Thymus (tissue), 11 donors: ENCODE data around the gene EML1. TPM values are rescaled to one million over a fixed set of nuclear protein-coding genes. Genes with fewer than 3 reads are reported as not detected.

Experiments used
- DNase-seq, 9 donors: peaks; one replicate each; pipeline ENCODE4 v3.0.0-alpha.2; 2013; ENCODE audit warnings: low spot score in 9 of 9, low read depth in 6 of 9, missing footprints in 1 of 9
- H3K27ac ChIP-seq, 2 donors: one replicate each; pipeline ENCODE4 v1.5.1; 2013; ENCODE audit warnings: control low read depth in 1 of 2, low read depth in 1 of 2, low read length in 1 of 2, mild to moderate bottlenecking in 1 of 2, moderate library complexity in 1 of 2
- H3K27me3 ChIP-seq, 2 donors: one replicate each; pipeline ENCODE4 v1.5.1; 2013; ENCODE audit warnings: low read length in 1 of 2; ENCODE audit not compliant: control insufficient read depth in 2 of 2, insufficient read depth in 1 of 2
- H3K36me3 ChIP-seq, 2 donors: one replicate each; pipeline ENCODE4 v1.5.1; 2013; ENCODE audit warnings: low read length in 1 of 2, mild to moderate bottlenecking in 1 of 2, moderate library complexity in 1 of 2; ENCODE audit not compliant: control insufficient read depth in 2 of 2, insufficient read depth in 2 of 2
- H3K4me1 ChIP-seq, 2 donors: one replicate each; pipeline ENCODE4 v1.5.1; 2013; ENCODE audit warnings: low read length in 2 of 2; ENCODE audit not compliant: control insufficient read depth in 2 of 2, insufficient read depth in 2 of 2
- H3K4me3 ChIP-seq, 2 donors: one replicate each; pipeline ENCODE4 v1.5.1; 2013; ENCODE audit warnings: low read length in 2 of 2, control low read depth in 1 of 2, mild to moderate bottlenecking in 1 of 2
- H3K9me3 ChIP-seq, 2 donors: one replicate each; pipeline ENCODE4 v1.5.1; 2013; ENCODE audit warnings: low read length in 1 of 2, mild to moderate bottlenecking in 1 of 2; ENCODE audit not compliant: control insufficient read depth in 2 of 2, insufficient read depth in 1 of 2
- WGBS: extraction: QIAGEN DNeasy Blood & Tissue Kit; methylation state at CpG from one replicate; pipeline ENCODE4 v1.1.7; 2013; 5-methylcytosine and 5-hydroxymethylcytosine counted together
- polyA plus RNA-seq: library from polyadenylated mRNA; stranded (reverse); fragments of 200-250 nt; gene quantifications from one replicate; pipeline ENCODE4 v1.2.3, GENCODE V29; 2013
- total RNA-seq: library from RNA; stranded (reverse); fragments of 120-200 nt; gene quantifications from one replicate; pipeline ENCODE4 v1.2.4, GENCODE V29; 2013
- donor health status: healthy.

EML1 gene
- total and polyA plus RNA-seq, 2 donors: 1.7 to 2.7 TPM

- Histone ChIP-seq H3K4me1 (peaks cover 0 to 4% of the 10 kb centered on the region in 2 donors), H3K36me3 (no peaks in the 10 kb centered on the region), H3K4me3 (no peak overlapping the region), H3K27me3 (peaks cover 7 to 53% of the 10 kb centered on the region in 2 donors), H3K9me3 (no peaks in the 10 kb centered on the region), H3K27ac (no peak overlapping the region)
- no peak for DNase-seq
- WGBS: 91% methylated on average over 23 of the region's 23 CpGs
Measured at GRCh38 chr14:99749763-99750715, 43.2 kb upstream of the EML1 start.

- H3K27me3 ChIP-seq: peaks cover 7 to 58% of the 10 kb centered on the region in 2 donors
- peaks cover 0 to 4% of the 10 kb centered on the region in 2 donors for H3K4me1 ChIP-seq
- WGBS: 95% methylated on average over 11 of the region's 11 CpGs
- no peak overlapping the region for H3K27ac ChIP-seq
- no peaks in the 10 kb centered on the region for H3K36me3 ChIP-seq
- no peaks in the 10 kb centered on the region for H3K9me3 ChIP-seq
- H3K4me3 ChIP-seq: no peak overlapping the region
- DNase-seq: no peak
Measured at GRCh38 chr14:99750746-99751450, 42.3 kb upstream of the EML1 start.

DNA sequence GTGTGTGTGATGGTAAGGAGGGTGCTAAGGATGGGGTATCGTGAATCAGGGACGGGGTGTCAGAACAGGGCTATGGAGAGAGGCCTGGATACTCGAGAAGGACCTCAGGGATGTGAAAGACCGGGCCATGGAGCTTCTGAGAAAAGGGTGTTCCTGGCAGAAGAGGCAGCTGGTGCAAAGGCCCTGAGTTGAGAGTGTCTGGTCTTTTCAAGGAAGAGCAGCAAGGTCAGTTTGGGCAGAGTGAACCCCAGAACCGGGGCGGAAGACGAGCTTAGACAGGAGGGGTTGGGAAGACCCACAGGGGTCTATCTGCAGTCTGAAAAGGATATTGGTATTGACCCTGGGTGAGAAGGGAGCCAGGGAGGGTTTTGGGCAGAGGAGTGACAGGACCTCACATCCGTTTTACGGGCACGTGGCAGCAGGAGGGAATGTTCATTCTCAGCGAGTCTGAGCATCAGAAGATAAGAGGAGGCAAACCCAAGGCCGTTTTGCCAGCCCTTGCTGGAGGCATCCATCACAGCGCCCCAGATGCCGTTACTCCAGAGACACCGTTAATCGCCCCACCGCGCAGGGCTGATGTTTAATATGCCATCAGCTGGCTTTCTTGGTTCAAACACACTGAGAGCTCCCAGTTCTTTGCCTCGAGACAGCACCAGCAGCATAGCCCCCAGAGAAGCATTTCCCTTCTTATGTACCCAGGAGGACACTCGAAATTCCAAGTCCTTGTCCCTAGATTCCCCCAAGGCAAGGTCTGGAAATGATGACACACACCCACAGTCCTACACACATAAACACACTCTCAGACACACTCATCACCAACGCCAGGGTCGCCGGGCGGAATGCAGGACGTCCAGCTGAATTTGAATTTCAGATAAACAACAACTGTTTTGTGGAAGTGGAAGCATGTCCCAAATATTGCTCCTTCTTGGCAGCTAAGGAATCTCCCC, 41.4 kb upstream of the EML1 start:
- no peak for DNase-seq
- no peak overlapping the region for H3K27ac ChIP-seq
- peaks cover 0 to 4% of the 10 kb centered on the region in 2 donors for H3K4me1 ChIP-seq
- peaks cover 7 to 52% of the 10 kb centered on the region in 2 donors for H3K27me3 ChIP-seq
- no peak overlapping the region for H3K4me3 ChIP-seq
- WGBS: 35% methylated on average over 25 of the region's 25 CpGs
- no peaks in the 10 kb centered on the region for H3K9me3 ChIP-seq
- no peaks in the 10 kb centered on the region for H3K36me3 ChIP-seq

GRCh38 chr14:99752486-99753121, 40.6 kb upstream of the EML1 start:
- Histone ChIP-seq H3K4me3 (no peak overlapping the region), H3K27ac (no peak overlapping the region), H3K36me3 (no peaks in the 10 kb centered on the region), H3K9me3 (no peaks in the 10 kb centered on the region), H3K4me1 (peaks cover 0 to 4% of the 10 kb centered on the region in 2 donors), H3K27me3 (peaks cover 7 to 52% of the 10 kb centered on the region in 2 donors)
- no peak for DNase-seq
- 7% methylated on average over 9 of the region's 9 CpGs for WGBS

GRCh38 chr14:99753225-99754140, 39.7 kb upstream of the EML1 start:
- no peak for DNase-seq
- Histone ChIP-seq H3K4me3 (no peak overlapping the region), H3K4me1 (peaks cover 0 to 4% of the 10 kb centered on the region in 2 donors), H3K36me3 (no peaks in the 10 kb centered on the region), H3K27me3 (peaks cover 7 to 49% of the 10 kb centered on the region in 2 donors), H3K9me3 (no peaks in the 10 kb centered on the region), H3K27ac (no peak overlapping the region)
- 28% methylated on average over 16 of the region's 16 CpGs for WGBS

GRCh38 chr14:99754141-99755067, 38.8 kb upstream of the EML1 start:
- Histone ChIP-seq H3K4me3 (no peak overlapping the region), H3K27me3 (peaks cover 7 to 49% of the 10 kb centered on the region in 2 donors), H3K4me1 (peaks cover 0 to 4% of the 10 kb centered on the region in 2 donors), H3K27ac (no peak overlapping the region), H3K9me3 (no peaks in the 10 kb centered on the region), H3K36me3 (no peaks in the 10 kb centered on the region)
- no peak for DNase-seq
- WGBS: 91% methylated on average over 24 of the region's 24 CpGs

- no peaks in the 10 kb centered on the region for H3K36me3 ChIP-seq
- H3K27me3 ChIP-seq: peaks cover 7 to 49% of the 10 kb centered on the region in 2 donors
- H3K27ac ChIP-seq: no peak overlapping the region
- no peaks in the 10 kb centered on the region for H3K9me3 ChIP-seq
- H3K4me3 ChIP-seq: no peak overlapping the region
- H3K4me1 ChIP-seq: peaks cover 0 to 4% of the 10 kb centered on the region in 2 donors
- 93% methylated on average over 8 of the region's 8 CpGs for WGBS
- no peak for DNase-seq
Measured at GRCh38 chr14:99755068-99755405, 38.2 kb upstream of the EML1 start.
